Neural progenitor cell (in vitro differentiated cells): Measurements from ENCODE around the gene PRELID2. TPM values are rescaled to one million over a fixed set of nuclear protein-coding genes. Genes with fewer than 3 reads are reported as not detected.
"Not testable (repeated sequence)": the region's sequence is repeated elsewhere in the genome, so short reads cannot be mapped to it uniquely, and the experiment has no call there.

Source experiments
- DNase-seq: peaks from one replicate; pipeline ENCODE4 v3.0.0-alpha.2; 2016; ENCODE audit warnings: low spot score
- H2AFZ ChIP-seq: fragments of 200-600 bp; sonication (generic); replicated peaks from 2 replicates; pipeline ENCODE4 v1.6.1; 2016; ENCODE audit warnings: antibody characterized with exemption
- H3F3A ChIP-seq: fragments of 200-600 bp; sonication (generic); 2 replicates; pipeline ENCODE4 v1.6.1; 2016; ENCODE audit warnings: antibody characterized with exemption, low read depth
- H3K27ac ChIP-seq: fragments of 200-600 bp; sonication (generic); 2 replicates; pipeline ENCODE4 v1.5.1; 2016; ENCODE audit warnings: mild to moderate bottlenecking
- H3K27me3 ChIP-seq: fragments of 200-600 bp; sonication (generic); 2 replicates; pipeline ENCODE4 v1.6.1; 2016; ENCODE audit warnings: mild to moderate bottlenecking, moderate library complexity
- H3K36me3 ChIP-seq: fragments of 200-600 bp; sonication (generic); 2 replicates; pipeline ENCODE4 v1.5.1; 2016
- H3K4me1 ChIP-seq: fragments of 200-600 bp; sonication (generic); 2 replicates; pipeline ENCODE4 v1.6.1; 2016; ENCODE audit warnings: mixed run types
- H3K4me2 ChIP-seq: fragments of 200-600 bp; sonication (generic); 2 replicates; pipeline ENCODE4 v1.6.1; 2016
- H3K4me3 ChIP-seq: fragments of 200-600 bp; sonication (generic); 2 replicates; pipeline ENCODE4 v1.5.1; 2016
- H3K79me2 ChIP-seq: fragments of 200-600 bp; sonication (generic); 2 replicates; pipeline ENCODE4 v1.6.1; 2016; ENCODE audit warnings: low read depth
- H3K9ac ChIP-seq: fragments of 200-600 bp; sonication (generic); 2 replicates; pipeline ENCODE4 v1.6.1; 2016
- H3K9me3 ChIP-seq: fragments of 200-600 bp; sonication (generic); 2 replicates; pipeline ENCODE4 v1.5.1; 2016; ENCODE audit warnings: low read depth
- H4K20me1 ChIP-seq: fragments of 200-600 bp; sonication (generic); 2 replicates; pipeline ENCODE4 v1.6.1; 2016; ENCODE audit warnings: low read depth
- H3K27ac Mint-ChIP-seq: 3 replicates; pipeline ENCODE4 v1.8.0; 2021; ENCODE audit warnings: mixed read lengths
- H3K27me3 Mint-ChIP-seq: 2 replicates; pipeline ENCODE4 v1.8.0; 2022; ENCODE audit warnings: low read depth, mild to moderate bottlenecking, inconsistent platforms, moderate library complexity, mixed read lengths; ENCODE audit not compliant: insufficient read depth
- H3K36me3 Mint-ChIP-seq: 3 replicates; pipeline ENCODE4 v1.8.0; 2021; ENCODE audit warnings: mixed read lengths
- H3K4me1 Mint-ChIP-seq: 3 replicates; pipeline ENCODE4 v1.8.0; 2021; ENCODE audit warnings: mixed read lengths
- H3K4me3 Mint-ChIP-seq: 3 replicates; pipeline ENCODE4 v1.8.0; 2021; ENCODE audit warnings: mild to moderate bottlenecking, moderate library complexity, mixed read lengths
- H3K9me3 Mint-ChIP-seq: 3 replicates; pipeline ENCODE4 v1.8.0; 2020; ENCODE audit warnings: mixed read lengths
- CTCF ChIP-seq: fragments of 200-600 bp; sonication (generic); IDR thresholded peaks from 2 replicates; pipeline ENCODE4 v1.5.1; 2017; ENCODE audit warnings: antibody characterized with exemption, mild to moderate bottlenecking
- EZH2 ChIP-seq: fragments of 200-600 bp; sonication (generic); IDR thresholded peaks from 2 replicates; pipeline ENCODE4 v1.6.1; 2017; ENCODE audit warnings: antibody characterized with exemption, mild to moderate bottlenecking, moderate library complexity
- EZH2phosphoT487 ChIP-seq: fragments of 200-600 bp; sonication (generic); IDR thresholded peaks from 2 replicates; pipeline ENCODE4 v1.6.1; 2017; ENCODE audit warnings: antibody characterized with exemption
- total RNA-seq: library from RNA; depleted of rRNA; stranded (reverse); fragments of >200 nt; gene quantifications from 2 replicates; pipeline ENCODE4 v1.2.3, GENCODE V29; 2015; ENCODE audit warnings: low replicate concordance

Gene PRELID2
- total RNA-seq, 1 donor from 2014 or later: 30.3 TPM

- DNase-seq: no peak
- no peak overlapping the region for H3K9ac ChIP-seq
- H3F3A ChIP-seq: no peaks in the 10 kb centered on the region
- peaks cover 12% of the 10 kb centered on the region for H3K4me1 ChIP-seq
- no peak overlapping the region for H3K4me2 ChIP-seq
- H3K9me3 ChIP-seq: no peaks in the 10 kb centered on the region
- H3K36me3 ChIP-seq: no peaks in the 10 kb centered on the region
- no peaks in the 10 kb centered on the region for H4K20me1 ChIP-seq
- H3K27ac ChIP-seq: no peak overlapping the region
- no peaks in the 10 kb centered on the region for H3K79me2 ChIP-seq
- H2AFZ ChIP-seq: no peak overlapping the region
- Mint-ChIP-seq H3K9me3 (no peaks in the 10 kb centered on the region), H3K4me3 (no peak overlapping the region), H3K36me3 (no peaks in the 10 kb centered on the region), H3K4me1 (no peaks in the 10 kb centered on the region), H3K27me3 (no peaks in the 10 kb centered on the region), H3K27ac (peak overlapping the region; percentile 44)
- TF ChIP-seq EZH2 (no peak), CTCF (no peak)
- no peaks in the 10 kb centered on the region for H3K27me3 ChIP-seq
- H3K4me3 ChIP-seq: no peak overlapping the region
Observed at GRCh38 chr5:145803112-145804004, 31.8 kb downstream of the PRELID2 start.

- H3K4me3 Mint-ChIP-seq: no peak overlapping the region
- no peak overlapping the region for H2AFZ ChIP-seq
- H3K9ac ChIP-seq: no peak overlapping the region
- no peaks in the 10 kb centered on the region for H3K27me3 Mint-ChIP-seq
- H3K4me2 ChIP-seq: no peak overlapping the region
- no peaks in the 10 kb centered on the region for H3K27me3 ChIP-seq
- no peaks in the 10 kb centered on the region for H3K9me3 ChIP-seq
- no peaks in the 10 kb centered on the region for H3K4me1 Mint-ChIP-seq
- no peaks in the 10 kb centered on the region for H3K9me3 Mint-ChIP-seq
- H3K4me1 ChIP-seq: peaks cover 12% of the 10 kb centered on the region
- H3K36me3 Mint-ChIP-seq: no peaks in the 10 kb centered on the region
- no peak for DNase-seq
- H3F3A ChIP-seq: no peaks in the 10 kb centered on the region
- H3K27ac Mint-ChIP-seq: no peak overlapping the region
- H3K27ac ChIP-seq: no peak overlapping the region
- no peak overlapping the region for H3K4me3 ChIP-seq
- no peaks in the 10 kb centered on the region for H3K79me2 ChIP-seq
- no peaks in the 10 kb centered on the region for H3K36me3 ChIP-seq
- TF ChIP-seq CTCF (no peak), EZH2phosphoT487 (no peak), EZH2 (no peak)
- no peaks in the 10 kb centered on the region for H4K20me1 ChIP-seq
Observed at GRCh38 chr5:145801195-145801594, 33.9 kb downstream of the PRELID2 start.

- H3K79me2 ChIP-seq: no peaks in the 10 kb centered on the region
- H2AFZ ChIP-seq: no peak overlapping the region
- H3F3A ChIP-seq: no peaks in the 10 kb centered on the region
- Mint-ChIP-seq H3K27ac (no peak overlapping the region), H3K27me3 (no peaks in the 10 kb centered on the region), H3K36me3 (no peaks in the 10 kb centered on the region), H3K4me1 (no peaks in the 10 kb centered on the region), H3K4me3 (no peak overlapping the region), H3K9me3 (no peaks in the 10 kb centered on the region)
- no peak overlapping the region for H3K9ac ChIP-seq
- no peaks in the 10 kb centered on the region for H3K36me3 ChIP-seq
- H3K27me3 ChIP-seq: no peaks in the 10 kb centered on the region
- H3K27ac ChIP-seq: no peak overlapping the region
- no peak overlapping the region for H3K4me2 ChIP-seq
- no peaks in the 10 kb centered on the region for H4K20me1 ChIP-seq
- no peaks in the 10 kb centered on the region for H3K9me3 ChIP-seq
- no peak for DNase-seq
- no peak overlapping the region for H3K4me3 ChIP-seq
- TF ChIP-seq EZH2: no peak
- TF ChIP-seq EZH2phosphoT487: no peak
- no peak for TF ChIP-seq CTCF
- peaks cover 12% of the 10 kb centered on the region for H3K4me1 ChIP-seq
Observed at GRCh38 chr5:145800181-145800580, 35.0 kb downstream of the PRELID2 start.

- not testable (repeated sequence) for H2AFZ ChIP-seq, H3K4me3 ChIP-seq, H3K4me3 Mint-ChIP-seq, H3K36me3 Mint-ChIP-seq, H3K9me3 ChIP-seq, H3K27ac ChIP-seq, H4K20me1 ChIP-seq, H3K27me3 ChIP-seq, H3K27me3 Mint-ChIP-seq, H3K4me1 ChIP-seq, H3K4me1 Mint-ChIP-seq, DNase-seq, H3K27ac Mint-ChIP-seq, H3K36me3 ChIP-seq, H3K79me2 ChIP-seq, H3K9me3 Mint-ChIP-seq, H3F3A ChIP-seq, H3K4me2 ChIP-seq, H3K9ac ChIP-seq
Observed at GRCh38 chr5:145798503-145798902, 36.6 kb downstream of the PRELID2 start.
